ENCODE results near the gene CTPS2.
"Not testable (repeated sequence)": the region's sequence is repeated elsewhere in the genome, so short reads cannot be mapped to it uniquely, and the experiment has no call there.

Gene CTPS2

DNA sequence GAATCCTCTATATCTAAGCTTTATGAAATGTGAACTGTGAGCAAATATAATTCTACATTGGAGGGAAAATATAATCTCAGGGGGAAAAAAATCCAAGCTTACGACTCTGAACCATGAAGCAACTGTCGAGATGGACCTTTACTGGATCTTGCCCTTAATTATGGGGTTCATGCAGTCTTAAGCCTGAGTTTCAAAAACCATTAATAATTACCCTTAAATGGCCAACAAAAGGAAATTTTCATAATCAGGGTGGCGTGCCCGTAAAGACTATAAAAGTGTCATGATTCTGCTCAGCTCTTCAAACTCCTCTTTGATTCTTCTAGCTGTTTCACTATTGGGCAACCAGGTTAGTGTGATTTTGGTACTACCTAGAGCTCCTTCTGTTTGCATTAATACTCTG, 62.6 kb downstream of the CTPS2 start, which contains the start of gene S100G:
Gene S100G (plus strand): TSS at position 301 of the 400 bp plus-strand sequence. CDS start 849 bp downstream, outside the sequence.
- no peak for DNase-seq

DNA sequence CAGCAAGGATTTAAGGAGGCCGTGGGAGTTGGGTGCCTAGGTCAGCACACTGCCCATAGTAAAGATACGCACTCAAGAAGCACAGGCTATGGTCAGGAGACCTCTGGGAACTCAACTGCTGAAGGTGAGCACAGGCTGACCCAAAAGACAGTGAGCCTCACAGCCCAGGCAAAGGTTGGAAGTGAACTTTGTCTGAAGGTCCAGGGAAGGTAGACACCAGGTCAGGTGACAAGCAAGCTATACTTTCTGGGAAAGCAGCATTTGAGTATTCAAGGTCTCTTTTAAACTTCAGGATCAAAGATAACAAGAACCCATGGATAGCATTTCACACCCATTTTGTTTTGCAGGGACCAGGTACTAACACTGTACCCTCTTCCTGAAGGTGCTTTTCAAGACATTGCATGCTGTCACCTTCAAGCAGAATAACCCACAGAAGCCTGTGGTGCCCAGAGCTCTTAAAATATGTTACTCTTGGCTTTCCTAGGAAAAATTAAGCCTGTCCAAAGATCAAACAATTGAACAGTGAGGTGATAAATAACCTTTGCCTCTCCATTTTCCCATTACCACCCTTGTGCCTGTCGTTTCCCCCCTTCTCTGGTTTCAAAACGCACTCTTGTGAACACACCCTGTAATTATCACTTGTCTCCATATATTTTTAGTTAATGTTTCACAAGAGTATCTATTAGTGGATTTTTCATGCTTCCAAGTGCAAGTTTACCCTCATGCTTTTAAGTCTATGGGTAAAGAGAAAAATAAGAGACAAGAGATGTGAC, 65.9 kb downstream of the CTPS2 start:
- no peak for DNase-seq

- DNase-seq: no peak
These were observed 69.3 kb downstream of the CTPS2 start for GRCh38 chrX:16643176-16643575.

GRCh38 chrX:16640823-16641222, 71.6 kb downstream of the CTPS2 start:
- no peak for DNase-seq

DNA sequence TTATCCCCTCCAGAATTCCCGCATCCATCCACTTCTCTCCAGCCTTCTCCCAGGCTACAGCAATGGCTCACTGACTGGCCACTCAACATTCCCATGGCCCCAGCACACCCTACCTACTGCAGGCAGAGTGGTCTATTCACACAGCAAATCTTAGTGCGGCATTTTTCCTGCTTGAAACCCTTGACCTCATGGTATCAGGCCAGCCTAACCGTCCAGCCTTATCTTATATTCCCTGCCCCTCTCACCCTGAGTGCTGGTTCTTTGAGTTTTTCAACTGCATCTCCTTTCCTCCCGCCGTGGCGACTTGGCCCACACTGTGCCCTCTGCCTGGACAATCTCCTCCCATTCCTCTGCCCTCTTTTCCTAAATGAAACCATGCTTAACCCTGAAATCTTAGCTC, 72.5 kb downstream of the CTPS2 start:
- DNase-seq: no peak

DNA sequence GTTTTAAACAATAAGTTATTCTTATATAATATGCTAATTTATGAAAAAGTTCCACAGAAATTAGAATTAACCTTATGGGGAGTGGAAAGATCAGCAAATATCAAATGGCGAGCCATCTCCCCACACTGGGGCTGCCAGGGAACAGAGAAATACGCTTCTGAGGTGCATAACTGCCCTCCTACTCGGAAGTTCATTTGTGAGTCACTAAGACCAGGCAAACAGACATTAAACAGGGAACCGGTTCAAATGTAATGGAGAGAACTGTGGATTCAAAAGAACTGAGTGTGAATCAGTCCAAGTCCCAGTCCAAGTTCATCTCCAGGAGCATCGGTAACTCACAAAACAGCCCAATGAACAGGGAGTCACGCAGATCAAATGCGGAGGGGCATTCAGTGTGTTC, 73.9 kb downstream of the CTPS2 start:
- DNase-seq: no peak

- no peak for DNase-seq
These were observed 76.9 kb downstream of the CTPS2 start for GRCh38 chrX:16635596-16635995.

GRCh38 chrX:16635040-16635439, 77.4 kb downstream of the CTPS2 start:
- DNase-seq: no peak

DNA sequence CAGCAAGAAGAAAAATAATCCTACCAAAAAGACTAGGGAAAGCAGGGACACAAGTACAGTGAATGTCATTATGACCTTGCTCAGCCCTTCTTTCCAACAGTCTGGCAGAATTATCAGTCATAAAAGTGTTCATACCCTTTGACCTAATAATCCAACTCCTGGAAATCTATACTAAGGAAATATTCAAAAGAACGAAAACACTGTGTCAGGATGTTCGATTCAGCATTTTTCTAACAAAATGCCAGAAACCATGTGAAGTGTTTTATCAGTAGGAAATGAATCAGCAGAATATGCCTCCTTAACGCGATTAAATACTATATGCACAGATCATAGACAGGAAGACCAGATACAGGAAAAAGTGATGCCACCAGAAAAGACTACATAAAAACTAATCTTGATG, 78.7 kb downstream of the CTPS2 start:
- no peak for DNase-seq

- DNase-seq: no peak
These were observed 82.6 kb downstream of the CTPS2 start for GRCh38 chrX:16629909-16630308.

- DNase-seq: no peak
These were observed 83.4 kb downstream of the CTPS2 start for GRCh38 chrX:16628946-16629595.

DNA sequence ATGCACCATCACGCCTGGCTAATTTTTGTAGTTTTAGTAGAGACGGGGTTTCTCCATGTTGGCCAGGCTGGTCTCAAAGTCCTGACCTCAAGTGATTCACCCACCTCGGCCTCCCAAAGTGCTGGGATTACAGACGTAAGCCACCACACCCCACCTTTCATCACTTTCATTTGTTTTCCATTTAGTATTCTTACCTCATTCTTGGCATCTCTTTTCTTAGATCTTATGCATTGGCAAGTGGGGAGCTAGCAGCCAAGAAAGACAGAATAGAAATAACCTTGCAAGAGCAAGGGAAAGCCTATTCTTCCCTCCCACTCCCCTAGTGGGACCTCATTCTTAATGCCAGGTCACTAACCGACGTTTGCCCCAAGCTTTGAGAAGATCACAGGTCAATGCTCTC, 84.0 kb downstream of the CTPS2 start:
- not testable (repeated sequence) for DNase-seq

- no peak for DNase-seq
These were observed 93.4 kb downstream of the CTPS2 start for GRCh38 chrX:16619024-16619423.

- no peak for DNase-seq
These were observed 94.0 kb downstream of the CTPS2 start for GRCh38 chrX:16618422-16618821.

GRCh38 chrX:16617382-16617781, 95.1 kb downstream of the CTPS2 start:
- DNase-seq: no peak

GRCh38 chrX:16612257-16612897, 100.1 kb downstream of the CTPS2 start:
- DNase-seq: no peak

GRCh38 chrX:16610654-16611053, 101.8 kb downstream of the CTPS2 start:
- DNase-seq: not testable (repeated sequence)

DNA sequence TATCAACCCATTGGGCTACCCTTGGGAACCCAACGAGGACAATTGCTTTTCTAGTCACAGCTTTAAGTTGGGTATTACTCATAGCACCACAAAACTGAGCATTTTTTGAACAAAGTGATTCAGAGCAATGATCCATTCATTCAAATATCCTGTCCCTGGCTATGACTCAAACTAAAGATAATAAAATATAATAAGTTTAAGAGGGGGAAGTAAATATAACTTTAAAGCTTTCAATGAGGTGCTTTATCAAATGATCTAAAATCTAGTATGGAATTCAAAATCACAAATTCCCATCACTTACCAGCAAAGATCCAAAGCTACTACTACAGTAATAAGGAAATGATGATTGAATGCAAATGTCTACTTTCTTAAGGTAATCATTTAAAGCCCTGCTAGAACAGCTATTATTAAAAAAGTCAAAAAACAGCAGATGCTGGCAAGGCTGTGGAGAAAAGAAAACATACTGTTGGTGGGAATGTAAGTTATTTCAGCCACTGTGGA, 102.3 kb downstream of the CTPS2 start:
- DNase-seq: no peak

DNA sequence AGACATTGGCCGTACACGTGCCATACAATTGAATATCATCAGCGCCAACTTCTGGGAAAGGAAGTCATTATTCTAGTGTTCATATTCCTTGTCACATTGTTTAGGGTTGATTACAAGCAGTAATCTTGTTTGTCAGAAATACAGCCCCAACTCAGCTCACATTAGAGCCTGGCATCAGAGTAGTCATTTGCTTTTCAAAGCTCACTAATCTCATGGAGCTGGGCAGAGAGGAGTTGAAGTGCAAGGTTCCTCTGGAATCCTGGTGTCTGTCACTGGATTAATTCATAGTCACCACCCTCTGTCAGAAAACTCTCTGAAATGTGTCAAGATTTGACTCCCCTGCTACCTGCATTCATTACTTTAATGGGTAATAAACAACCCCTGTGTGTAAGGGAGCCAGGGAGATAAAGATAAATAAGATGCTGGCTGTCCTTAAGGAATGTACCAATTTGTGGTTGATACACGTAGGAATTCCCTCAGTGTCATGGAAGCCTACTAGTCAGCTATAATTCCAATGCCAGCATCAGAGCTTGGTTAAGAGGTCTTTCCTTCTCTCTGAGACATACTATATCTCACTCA, 106.2 kb downstream of the CTPS2 start:
- DNase-seq: no peak

GRCh38 chrX:16604337-16604736, 108.1 kb downstream of the CTPS2 start:
- DNase-seq: no peak

DNA sequence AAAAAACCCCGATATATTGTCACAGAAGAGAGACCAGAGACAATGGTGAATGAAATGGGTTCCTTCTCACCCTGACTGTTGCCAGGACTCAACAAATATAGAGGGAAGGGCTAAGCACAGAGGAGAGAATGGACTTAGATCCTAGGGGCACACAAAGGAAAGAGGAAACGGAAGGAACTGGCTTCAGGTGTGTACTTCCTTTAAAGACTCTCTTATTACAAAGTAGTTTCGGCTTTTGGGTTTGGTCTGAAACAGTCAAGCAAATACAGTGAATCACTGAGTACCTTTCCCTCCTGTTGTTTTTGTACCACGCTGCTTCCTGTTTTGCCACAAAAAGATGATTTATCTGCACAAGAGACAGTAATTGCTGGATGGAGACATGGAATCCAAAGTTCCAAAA, 108.6 kb downstream of the CTPS2 start:
- DNase-seq: peak; percentile 22

GRCh38 chrX:16603235-16603634, 109.2 kb downstream of the CTPS2 start:
- not testable (repeated sequence) for DNase-seq

DNA sequence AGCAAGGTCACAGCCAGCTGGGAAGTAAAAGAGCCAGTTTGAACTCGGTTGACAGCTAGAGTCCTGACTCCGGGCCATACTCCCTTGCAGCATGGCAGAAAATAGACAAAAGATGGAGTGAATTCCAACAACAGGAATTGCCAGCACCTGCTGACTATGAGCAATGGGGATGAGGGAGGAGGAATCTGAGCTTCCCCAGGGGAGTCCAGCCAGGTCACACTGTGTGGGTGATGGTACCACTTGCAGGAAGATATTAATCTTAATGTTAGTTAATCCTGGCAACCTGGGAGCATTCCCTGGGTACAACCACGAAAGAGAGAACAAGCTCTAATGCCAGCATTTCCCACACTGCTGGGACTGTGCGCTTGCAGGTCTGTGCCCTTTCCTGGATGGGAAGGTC, 110.6 kb downstream of the CTPS2 start:
- no peak for DNase-seq

Data from activated CD4-positive, alpha-beta T cell treated with anti-CD3 and anti-CD28 coated beads, Interleukin-10, Interleukin-2, amounts not matched to agents 100 ng/mL and 50 ng/mL, durations not matched to agents 16 hours and 8 hours (primary cell).